GM19397 (cell line): Measurements from ENCODE around the gene PRR7.
"Not testable (repeated sequence)": the region's sequence is repeated elsewhere in the genome, so short reads cannot be mapped to it uniquely, and the experiment has no call there.

Experiments
- ATAC-seq: cut with Tn5 transposase; IDR thresholded peaks from one replicate; pipeline ENCODE4 v1.9.1; 2021; ENCODE audit warnings: mild to moderate bottlenecking, moderate library complexity; ENCODE audit not compliant: unreplicated experiment

Gene PRR7

DNA sequence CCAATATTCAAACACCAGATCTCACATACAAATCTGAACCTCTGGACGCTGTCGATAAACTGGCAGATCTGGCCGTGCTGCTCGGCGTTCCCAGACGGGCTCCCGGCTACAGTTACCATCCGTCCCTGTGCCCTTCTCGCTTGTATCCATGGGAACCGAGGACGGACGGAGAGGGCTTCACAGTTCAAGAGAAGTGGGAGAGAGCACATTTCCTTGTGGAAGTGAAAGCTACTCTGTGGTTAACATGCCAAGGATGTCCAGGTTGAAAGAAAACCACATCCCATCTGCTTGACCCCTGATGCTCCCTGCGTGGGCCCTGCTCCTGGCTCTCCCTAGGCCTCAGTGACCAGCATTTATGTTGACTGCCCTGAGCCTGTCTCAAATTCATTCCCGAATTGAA, 33.2 kb downstream of the PRR7 start:
- no peak for ATAC-seq

DNA sequence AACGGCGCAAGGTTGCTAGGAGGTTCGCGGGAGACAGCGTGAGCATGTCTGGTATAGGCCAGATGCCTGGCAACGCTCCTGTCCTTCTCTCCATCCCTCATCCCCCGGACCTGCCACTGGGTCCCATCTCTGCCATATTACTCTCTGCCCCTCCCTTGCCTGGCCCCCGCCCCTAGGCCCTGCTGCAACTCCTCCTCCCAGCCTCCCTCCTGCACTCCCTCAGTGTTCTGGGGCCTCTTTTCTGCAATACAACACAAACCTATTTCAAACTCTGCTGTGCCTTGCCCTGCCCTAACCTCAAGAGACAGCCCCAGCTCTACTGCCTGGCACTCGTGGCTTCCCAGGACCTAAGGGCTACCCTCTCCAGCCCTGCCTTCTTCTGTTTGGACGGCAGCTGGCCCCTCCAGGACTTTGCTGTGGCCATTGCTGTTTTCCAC, 35.8 kb downstream of the PRR7 start:
- ATAC-seq = no peak

DNA sequence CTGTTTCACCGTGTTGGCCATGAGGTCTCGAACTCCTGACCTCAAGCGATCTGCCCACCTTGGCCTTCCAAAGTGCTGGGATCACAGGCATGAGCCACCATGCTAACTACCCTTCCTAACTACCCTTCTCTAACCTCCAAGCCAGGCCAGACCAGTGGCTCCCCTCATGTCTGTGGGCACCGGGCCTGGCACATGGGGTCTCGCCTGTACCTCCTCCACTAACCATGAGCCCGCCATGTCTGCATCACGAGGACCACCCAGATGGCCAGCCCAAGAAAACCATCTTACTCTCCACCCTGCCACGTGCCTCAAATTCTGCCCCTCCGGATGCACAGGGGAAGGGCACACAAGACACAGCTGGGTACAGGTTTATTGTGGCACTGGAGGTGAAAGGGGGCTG, 36.4 kb downstream of the PRR7 start:
- no peak for ATAC-seq

DNA sequence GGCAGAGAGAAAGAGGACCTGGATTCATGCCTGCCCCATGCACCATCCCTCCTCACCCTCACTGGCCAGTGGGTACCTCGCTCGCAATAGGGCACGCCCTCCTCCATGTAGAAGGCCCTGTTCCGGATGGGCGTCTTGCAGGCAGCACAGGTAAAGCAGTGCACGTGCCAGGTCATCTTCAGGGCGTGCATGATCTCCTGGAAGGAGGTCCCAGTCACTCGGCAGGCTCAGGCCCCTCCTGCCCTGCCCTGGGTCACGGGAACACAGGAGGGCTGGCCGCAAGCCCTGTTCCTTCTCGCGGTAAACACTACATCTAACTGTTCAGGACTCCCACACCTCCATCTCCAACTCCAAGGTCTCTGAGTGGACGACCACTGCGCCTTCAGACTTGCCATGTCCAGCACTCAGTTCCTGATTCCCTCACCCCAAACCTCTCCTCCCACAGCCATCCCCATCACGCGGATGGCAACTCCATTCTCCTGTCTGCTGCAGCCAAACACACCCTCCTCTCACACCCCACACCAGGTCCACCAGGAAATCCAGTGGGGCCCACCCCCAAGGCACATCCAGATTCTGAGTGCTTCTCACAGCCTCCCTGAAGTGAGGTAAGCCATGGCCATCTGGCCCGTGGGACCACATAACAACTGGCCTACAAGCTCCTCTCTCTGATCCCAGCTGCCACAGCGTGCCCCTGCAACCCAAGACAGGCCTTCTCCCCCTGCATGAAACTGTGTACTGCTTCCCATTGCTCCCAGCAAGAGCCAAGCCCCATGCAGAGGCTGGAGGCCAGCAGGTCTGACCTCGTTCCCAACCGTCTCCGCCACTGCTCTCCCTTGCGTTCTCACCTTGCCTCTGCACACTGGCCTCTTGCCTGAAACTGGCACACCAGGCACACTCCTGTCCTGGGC, 37.6 kb downstream of the PRR7 start:
- ATAC-seq = no peak

DNA sequence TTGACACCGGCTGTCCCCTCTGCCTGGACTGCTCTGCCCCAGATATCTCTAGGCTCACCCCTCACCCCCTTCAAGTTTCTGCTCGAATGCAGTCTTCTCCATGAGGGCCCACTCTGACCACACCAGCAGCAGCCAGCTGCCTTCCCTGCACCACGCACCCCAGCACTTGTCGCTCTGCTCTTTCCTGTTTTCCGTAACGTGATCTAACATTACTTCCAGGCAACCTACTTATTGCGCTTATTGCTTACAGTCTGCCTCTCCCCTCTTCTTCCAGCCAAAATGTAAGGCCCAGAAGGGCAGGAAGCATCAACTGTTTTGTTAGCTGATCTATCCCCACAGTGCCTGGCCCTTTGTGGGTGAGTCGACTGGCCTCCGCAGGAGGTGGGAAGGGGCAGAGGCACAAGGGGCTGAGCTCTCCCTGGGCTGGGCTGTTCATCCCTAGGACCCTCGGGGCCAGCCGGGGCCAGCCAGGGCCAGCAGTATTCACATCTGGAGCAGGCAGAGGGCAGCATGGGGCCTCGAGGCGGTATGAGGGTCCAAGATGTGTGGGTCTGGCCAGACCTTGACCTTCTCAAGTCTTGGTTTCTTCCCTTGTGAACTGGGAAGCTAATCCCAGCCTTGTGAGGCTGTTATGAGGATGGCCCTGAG, 38.4 kb downstream of the PRR7 start:
- ATAC-seq = no peak

DNA sequence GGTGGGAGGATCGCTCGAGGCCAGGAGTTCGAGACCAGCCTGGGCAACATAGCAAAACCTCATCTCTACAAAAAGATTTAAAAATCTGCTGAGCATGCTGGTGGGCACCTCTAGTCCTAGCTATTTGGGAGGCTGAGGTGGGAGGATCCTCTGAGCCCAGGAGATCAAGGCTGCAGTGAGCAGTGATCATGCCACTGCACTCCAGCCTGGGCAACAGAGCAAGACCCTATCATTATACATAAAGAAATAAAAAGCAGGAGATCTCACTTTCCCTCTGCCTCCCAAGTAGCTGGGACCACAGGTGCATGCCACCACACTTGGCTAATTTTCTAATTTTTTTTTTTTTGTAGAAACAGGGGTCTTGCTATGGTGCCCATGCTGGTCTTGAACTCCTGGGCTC, 39.1 kb downstream of the PRR7 start:
- not testable (repeated sequence) for ATAC-seq

DNA sequence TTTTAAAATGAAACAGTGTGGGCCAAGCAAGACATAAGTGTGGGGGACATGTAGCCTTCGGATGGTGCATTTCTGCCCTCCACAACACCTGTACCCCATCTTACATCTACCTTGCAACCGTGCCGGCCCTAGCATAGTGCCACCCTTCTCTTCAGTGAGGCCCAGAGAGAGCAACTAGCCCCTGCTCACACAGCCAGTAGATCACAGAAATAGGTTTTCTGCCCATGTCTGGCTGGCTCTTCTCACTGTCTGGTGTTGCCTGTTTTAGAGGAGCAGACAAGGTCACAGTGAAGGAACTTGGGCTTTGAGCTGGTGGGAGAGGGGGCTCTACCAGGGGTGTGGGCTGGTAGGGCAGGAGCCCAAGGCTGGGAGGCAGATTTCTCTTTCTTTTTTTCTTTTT, 39.6 kb downstream of the PRR7 start:
- ATAC-seq = no peak

DNA sequence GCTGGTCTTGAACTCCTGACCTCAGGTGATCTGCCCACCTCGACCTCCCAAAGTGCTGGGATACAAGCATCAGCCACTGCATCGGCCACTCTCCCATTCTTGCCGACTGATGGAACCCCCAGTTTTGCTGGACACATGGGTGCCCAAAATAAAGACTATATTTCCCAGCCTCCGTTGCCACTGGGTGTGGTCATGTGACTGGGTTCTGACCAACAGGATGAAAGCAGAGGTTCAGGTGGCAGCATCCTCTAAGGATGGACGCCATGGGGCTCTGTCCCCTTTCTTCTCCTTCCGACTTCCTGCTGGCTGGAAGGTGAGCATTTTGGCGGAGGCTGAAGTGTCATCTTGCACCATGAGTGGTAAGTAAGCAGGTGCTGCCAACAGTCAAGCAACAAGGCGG, 40.5 kb downstream of the PRR7 start:
- ATAC-seq = no peak

DNA sequence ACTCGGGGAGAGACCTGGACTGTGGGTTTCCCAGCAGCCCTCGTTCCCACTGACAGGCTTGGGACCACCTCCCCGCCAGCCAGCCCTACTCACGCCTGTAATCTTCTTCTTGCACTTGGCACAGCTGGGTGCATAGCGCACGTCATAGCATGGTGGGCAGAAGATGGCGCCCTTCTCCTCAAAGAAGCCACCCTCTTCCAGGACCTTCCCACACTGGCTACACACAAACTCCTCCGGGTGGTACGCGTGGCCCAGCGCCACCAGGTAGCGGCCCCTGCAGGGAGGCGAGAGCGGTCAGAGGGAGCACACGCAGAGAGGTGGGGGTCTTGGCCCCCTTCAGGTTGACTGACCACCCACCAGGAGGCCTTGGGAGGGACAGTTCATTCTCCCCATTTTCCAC, 41.4 kb downstream of the PRR7 start:
- ATAC-seq = no peak

DNA sequence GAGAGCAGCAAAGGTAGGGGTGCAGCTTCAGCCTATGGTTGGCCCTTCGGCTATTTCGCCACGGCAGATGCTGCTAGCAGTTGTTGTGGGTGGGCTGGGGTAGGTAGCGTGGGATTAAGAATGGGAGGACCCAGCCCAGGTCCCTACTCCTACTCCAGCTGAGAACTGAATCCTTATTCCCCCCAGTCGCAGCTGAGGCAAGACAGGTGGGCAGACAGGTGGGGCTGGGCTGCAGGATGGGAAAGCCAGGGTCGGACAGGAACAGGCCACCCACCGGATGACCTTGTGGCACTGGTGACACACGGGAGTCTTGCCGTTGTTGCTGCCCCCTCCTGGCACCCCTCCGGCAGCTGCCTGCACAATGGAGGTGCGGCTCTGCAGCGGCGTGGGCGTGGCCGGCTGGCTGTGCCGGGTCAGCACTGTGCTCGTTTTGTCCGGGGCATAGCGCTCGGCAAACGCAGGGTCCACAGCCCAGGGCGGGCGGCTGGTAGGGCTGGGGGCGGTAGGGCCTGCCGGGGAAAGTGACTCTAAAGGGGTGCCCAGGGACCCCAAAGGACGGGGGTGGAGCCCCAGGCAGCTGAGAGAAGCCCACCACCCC, 42.6 kb downstream of the PRR7 start:
- ATAC-seq = no peak

DNA sequence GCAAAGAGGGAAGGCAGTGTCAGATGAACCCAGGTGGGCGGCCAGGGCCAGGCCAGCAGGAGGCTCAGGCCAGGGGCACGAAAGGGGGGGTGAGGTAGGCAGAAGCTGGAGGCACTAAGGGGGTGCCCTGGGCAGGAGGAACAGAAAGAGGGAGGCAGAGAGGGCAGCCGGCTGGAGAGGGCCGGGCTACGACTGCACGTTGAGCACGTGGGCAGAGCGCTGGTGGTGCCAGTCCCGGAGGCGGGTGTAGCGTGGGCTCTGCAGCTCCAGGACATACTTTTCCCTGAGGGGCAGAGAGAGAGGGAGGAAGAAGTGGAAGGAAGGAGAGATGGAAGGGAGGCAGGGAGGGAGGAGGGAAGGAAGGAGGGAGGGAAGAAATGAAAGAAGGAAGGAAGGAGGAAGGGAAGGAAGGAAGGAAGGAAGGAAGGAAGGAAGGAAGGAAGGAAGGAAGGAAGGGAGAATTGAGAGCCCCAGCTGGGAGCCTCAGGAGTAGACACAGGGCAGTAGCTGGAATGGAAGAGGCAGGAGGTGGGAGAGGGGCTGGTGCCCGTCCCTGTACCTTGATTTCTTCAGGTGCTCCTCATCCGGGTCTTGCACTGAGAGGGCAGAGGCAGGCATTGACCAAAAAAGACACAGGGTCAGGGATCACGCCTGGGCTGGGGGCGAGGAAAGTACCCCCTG, 43.8 kb downstream of the PRR7 start:
- ATAC-seq = no peak

DNA sequence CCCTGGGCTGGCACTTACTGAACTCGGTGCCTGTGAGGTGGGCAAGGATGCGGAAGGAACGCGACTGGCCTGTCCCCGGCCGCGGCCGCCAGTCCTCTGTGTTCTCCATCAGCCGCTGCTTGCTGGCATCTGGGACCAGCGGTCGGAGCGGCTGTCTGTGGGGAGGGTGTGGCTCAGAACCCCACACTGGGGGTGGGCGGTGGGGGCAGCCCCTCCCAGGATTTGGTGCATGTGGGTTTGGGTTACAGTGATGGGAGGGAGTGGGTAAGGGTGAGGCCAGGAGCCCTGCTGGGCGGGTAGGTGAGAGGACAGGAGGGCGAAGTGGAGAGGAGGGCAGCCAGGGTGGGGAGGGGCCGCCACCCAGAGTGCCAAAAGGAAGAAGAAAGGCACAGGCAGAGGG, 44.4 kb downstream of the PRR7 start:
- ATAC-seq = no peak

DNA sequence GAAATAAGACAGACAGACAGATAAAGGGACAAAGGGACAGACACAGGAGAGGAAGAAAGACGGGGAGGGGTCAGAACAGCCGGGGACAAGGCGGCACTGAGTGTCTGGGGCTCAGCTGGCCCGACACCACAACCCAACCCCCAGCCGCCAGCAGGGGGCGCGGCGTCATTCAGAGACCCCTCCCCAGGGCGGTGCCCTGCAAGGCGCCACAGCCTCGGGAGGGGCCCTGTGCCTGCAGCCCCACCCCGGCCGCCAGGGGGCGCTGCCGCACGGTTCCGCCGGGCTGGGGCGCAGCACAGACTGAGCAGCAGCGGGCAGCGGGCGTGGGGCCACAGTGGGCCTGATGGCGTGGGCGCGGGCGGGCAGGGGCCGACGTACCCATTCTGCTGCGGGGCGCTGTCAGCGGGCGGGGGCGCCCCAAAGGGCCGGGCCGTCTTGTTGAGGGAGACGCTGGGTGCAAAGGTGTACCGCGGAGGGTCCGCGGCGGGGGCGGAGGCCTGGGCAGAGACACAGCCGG, 44.9 kb downstream of the PRR7 start:
- ATAC-seq = no peak

DNA sequence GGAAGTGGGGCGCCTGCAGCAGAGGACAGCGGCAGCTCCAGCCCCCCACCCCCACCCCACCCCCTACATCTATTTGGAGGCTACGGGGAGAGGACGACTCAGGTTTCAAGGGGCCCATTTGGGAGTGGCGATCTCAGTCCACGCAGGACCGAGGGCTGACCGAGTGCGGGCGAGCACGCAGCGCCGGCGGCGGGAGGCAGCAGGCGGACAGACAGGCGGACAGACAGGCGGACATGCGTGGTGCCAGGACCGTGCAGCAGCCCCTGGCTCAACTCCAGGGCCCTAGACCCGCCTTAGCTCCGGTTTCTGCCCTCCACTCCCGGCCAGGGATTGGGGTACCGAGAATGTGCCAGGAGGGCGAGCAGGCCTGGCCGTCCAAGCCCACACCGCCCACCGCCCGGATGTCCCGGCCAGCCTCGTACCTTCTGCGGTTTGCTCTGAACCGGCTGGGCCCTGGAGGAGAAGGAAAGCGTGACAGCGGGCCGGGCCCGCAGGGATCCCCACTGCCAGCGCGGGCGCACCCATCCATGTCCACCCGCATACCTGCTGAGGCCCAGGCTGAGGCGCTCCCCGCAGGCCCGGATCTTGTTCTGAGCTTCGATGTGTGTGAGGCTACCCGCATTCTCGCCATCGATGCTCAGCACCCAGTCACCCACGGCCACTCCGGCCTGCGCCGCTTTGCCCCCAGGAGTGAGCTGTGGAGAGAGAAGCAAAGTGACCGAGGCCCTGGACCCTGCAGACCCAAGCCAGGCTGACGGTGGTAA, 45.6 kb downstream of the PRR7 start:
- no peak for ATAC-seq

DNA sequence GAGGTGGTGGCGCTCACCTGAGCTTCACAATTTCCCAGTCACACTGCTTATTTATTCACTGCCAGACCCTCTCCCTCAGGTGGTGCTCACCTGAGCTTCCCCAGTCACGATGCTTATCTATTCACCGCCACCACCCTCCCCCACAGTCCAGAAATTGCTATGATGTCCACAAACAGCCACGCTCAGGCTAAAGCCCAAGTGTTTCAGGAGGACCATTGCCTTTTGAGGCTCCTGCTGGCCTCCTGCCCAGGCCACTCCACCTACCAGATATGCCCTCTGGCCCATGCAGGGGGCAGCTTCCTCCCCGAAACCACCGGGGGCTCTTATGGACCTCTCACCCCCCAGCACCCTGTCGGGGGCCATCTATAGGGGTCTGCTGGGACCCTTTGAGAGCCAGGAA, 46.2 kb downstream of the PRR7 start:
- no peak for ATAC-seq

DNA sequence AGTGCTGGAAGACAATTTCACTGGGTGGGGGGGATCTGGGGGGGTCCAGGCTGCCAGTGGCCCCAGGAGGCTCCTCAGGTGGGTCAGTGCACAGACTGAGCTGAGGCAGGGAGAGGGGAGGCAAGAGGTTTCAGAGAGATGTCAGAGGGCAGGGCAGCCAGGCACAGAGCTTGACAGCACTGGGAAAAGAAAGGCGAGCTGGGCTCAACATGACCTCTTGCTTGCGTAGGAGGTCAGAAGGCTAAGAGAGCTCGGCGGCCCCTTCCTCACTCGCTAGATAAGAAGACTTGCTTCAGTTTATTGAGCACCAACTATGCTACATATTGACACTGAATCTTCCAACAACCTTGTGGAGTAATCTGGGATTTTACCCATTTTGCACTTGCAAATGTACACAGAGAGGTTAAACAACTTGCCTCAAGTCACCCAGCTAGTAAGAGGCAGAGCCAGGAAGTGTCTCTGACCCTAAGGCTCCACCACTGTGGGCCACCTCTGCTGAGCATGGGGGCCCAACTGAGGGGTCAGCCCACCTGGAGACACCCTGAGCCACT, 47.3 kb downstream of the PRR7 start:
- ATAC-seq = no peak

DNA sequence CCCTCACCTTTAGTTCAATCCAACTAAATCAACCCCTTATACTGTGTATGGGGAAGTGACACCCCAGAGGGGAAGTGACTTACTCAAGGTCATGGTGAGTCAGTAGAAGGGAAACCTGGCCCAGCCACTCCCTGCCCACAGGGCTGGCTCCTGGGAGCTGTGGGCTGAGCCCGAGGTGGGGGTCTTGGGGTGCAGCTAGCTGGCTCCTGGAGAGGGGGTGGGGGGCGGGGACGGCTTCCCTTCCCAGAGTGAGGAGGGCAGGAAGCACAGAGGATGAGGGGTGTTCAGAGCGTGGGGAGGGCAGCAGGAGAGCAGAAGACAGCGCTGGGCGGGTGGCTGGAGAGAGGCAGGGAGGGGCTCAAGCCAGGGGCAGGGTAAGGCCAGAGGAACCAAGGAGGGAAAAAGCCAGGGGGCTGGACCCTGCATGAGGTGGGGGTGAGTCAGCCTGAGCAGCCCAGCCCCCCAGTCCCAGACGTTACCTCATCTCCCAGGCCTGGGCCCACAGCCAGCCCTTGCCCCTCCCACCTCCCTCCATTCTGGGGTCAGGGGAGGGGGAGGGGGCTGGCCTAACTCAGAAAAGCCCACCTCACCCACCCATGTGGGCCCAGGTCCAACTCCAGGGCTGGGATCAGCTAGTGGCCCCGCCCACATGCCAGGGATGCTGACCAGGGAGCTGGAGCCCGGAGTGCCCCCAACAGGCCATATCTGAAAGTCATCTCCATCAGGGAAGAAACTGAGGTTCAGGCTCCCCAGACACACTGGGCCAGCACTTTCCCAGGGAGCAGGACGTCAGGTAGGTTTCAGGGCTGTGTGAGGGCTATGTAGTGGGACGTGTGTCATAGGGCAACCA, 48.0 kb downstream of the PRR7 start:
- no peak for ATAC-seq

DNA sequence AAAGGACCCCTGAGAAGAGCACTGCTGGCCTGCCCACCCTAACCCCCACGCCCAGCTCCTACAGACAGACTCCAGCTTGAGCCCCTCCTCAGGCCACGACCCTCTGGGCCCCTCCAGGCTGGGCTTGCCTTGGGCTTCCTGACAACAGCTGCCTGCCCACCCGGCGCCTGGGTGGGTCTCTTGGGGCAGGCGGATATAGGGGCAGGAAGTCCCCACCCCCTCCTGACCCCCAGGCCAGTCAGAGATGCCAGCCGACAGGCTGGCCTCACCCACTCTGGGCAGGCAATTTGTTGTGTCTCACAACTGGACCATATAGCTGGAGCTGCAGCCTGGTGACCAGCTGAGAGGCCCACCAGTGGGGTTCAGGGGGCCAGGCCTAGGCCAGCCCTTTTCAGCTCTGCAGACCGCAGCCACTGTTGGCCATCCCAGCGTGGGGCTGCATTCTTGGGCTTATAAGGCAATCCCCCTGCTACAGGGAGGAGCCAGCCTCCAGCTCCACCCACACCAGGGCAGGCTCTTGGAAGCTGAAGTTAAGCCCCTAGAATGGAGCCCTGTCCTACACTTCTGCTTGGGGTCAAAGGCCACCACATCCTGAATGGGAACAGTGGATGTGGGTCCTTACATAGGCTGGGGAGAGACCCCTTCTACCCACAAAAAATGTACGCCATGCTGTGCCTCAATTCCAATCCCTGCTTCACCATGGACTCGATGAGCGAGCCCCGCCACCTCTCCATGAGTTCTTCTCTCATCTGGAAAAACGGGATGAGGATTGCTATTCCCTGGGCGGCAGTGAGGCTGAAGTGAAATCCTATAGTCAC, 48.8 kb downstream of the PRR7 start:
- no peak for ATAC-seq
